Activated T-cell treated with anti-CD3 and anti-CD28 coated beads, Interleukin-2, amount 50 U/mL, for 48 hours (primary cell): ENCODE results near the gene PIWIL4.
"Not testable (repeated sequence)": the region's sequence is repeated elsewhere in the genome, so short reads cannot be mapped to it uniquely, and the experiment has no call there.

Source experiments
- DNase-seq, 2 experiments: peaks; one replicate each; pipeline ENCODE4 v3.0.0-alpha.2; 2020

The PIWIL4 gene

DNA sequence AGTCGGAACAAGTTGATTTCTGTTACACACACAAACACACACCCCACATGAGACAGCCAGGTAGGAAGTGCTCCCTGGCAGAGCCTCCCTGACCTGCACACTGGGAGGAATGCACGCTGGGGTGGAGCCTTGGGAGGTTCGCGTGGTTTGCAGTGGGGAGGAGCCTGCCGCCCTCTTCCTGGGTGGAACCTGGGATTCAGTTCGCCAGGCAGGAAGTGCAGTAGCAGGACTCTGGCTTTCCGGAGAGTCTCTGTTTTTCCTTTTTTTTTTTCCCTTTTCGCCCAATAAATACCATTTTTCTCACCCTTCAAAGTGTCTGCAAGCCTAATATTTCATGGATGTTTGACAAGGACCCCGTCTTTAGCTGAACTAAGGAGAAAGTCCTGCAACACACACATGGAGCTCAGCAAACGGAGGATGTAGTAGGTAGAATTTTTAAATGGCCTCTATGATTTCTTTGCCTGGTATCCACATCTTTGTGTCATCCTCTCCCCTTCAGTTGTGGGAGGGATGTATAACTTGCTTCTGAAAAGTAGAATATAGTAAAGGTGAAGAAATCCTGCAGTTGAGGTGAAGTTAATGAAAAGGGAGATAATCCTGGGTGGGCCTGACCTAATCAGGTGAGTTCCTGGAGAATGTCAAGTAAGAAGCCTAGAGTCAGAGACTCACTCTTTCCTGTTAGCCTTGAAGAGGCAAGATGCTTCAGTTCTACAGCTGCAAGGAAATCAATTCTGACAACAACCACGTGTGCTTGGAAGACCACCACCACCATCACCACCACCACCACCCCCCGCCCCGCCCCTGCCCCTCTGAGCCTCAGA lies 72.9 kb downstream of the PIWIL4 start:
- DNase-seq, result no peak

- no peak for DNase-seq
Observed at GRCh38 chr11:94641167-94641761, 74.1 kb downstream of the PIWIL4 start.

- not testable (repeated sequence) for DNase-seq
Observed at GRCh38 chr11:94643186-94643585, 76.0 kb downstream of the PIWIL4 start.

- no peak for DNase-seq
Observed at GRCh38 chr11:94647926-94648325, 80.8 kb downstream of the PIWIL4 start.

DNA sequence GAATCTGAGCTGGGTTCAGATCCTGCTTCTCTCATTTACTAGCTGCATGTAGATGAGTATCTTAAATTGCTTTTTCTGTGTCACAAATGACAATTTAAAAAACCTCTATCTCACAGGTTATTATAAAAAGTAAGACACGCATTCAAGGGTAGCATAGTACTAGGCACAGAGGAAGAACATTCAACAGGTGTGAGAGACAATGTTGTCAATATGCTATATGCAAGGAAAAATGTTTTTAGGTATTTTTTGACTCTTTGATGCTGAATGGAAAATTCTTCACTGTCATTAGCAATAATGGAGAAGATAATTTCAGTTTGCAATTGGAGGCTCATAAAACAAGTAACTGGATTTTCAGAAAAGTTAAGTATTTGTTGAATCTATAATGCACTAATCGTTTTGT lies 81.6 kb downstream of the PIWIL4 start:
- DNase-seq, result no peak

- DNase-seq, result no peak
Observed at GRCh38 chr11:94649254-94649653, 82.1 kb downstream of the PIWIL4 start.

GRCh38 chr11:94649964-94650623 lies 82.9 kb downstream of the PIWIL4 start:
- no peak for DNase-seq

GRCh38 chr11:94650756-94651155 lies 83.6 kb downstream of the PIWIL4 start:
- no peak for DNase-seq

GRCh38 chr11:94652735-94653284 lies 85.6 kb downstream of the PIWIL4 start:
- DNase-seq, result no peak

GRCh38 chr11:94653561-94653960 lies 86.4 kb downstream of the PIWIL4 start:
- no peak for DNase-seq

- DNase-seq, result no peak
Observed at GRCh38 chr11:94654201-94654600, 87.0 kb downstream of the PIWIL4 start.

GRCh38 chr11:94655291-94655690 lies 88.1 kb downstream of the PIWIL4 start:
- no peak for DNase-seq

GRCh38 chr11:94655956-94656355 lies 88.8 kb downstream of the PIWIL4 start:
- DNase-seq, result no peak

- DNase-seq, result no peak
Observed at GRCh38 chr11:94656968-94657367, 89.8 kb downstream of the PIWIL4 start.

- DNase-seq, result no peak
Observed at GRCh38 chr11:94657629-94658028, 90.5 kb downstream of the PIWIL4 start.

GRCh38 chr11:94658386-94658785 lies 91.2 kb downstream of the PIWIL4 start:
- no peak for DNase-seq

GRCh38 chr11:94658888-94659287 lies 91.7 kb downstream of the PIWIL4 start:
- DNase-seq, result no peak

GRCh38 chr11:94661444-94661843 lies 94.3 kb downstream of the PIWIL4 start:
- no peak for DNase-seq

GRCh38 chr11:94662065-94662779 lies 95.1 kb downstream of the PIWIL4 start:
- no peak for DNase-seq

DNA sequence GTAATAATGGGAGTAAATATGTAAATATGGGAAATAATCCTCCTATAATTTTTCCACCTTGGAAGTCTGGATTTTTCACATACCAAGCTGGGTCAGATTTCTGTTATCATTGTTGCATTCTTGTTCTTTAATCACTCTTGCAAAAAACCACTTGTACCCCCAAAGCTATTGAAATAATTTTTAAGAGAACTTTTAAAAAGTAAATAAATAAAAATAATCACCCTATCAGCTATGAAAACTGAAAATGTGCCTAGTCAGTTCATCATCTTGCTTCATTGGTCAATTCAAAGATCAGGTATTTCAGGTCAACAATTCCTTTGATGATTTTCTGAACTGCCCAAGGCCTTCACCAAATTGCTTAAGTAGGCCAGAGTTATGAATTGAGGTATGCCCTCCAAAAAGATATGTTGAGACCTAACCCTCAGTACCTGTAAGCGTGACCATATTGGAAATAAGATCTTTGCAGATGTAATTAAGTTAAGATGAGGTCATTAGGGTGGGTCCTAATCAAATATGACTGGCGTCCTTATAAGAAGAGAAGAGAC lies 95.8 kb downstream of the PIWIL4 start:
- no peak for DNase-seq

GRCh38 chr11:94664346-94664745 lies 97.2 kb downstream of the PIWIL4 start:
- DNase-seq, result no peak

DNA sequence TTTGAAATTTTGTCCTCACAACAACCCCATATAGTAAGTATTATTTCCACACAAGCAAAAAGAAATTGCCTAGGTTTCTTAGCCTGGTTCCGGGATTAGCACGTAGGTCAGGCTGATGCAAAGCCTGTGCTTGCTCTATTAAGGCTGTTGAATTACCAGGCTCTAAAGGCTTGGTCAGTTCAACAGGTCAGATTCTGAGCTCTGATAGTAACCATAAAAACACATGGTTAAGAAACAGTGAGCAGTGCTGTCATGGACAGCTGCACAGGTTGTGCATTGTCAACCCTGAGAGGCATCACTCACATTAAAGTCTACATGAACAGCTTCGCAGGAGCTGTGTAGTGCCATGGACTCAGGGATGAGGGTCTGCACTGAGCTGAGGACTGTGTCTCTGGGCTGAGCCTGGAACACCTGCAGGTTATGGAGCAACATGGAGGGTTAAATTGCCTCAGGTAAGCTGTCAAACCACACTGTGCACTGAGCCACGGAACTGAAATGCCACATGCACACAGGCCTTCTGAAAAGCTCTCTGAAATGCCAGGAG lies 98.0 kb downstream of the PIWIL4 start:
- DNase-seq, result no peak
